PC-9 (cell line): ENCODE data around the gene MVB12B. TPM values are rescaled to one million over a fixed set of nuclear protein-coding genes. Genes with fewer than 3 reads are reported as not detected.

Experiments used
- BruUV-seq: library from RNA; stranded (reverse); fragments of 400-500 nt; replicated peaks from 2 replicates; lab custom pipeline; 2021; lab: Mats Ljungman, UMichigan
- CTCF ChIA-PET: fragments of 300-600 bp; sonication (Branson Sonifier 250); formaldehyde crosslinking; loops from one replicate; lab custom pipeline; 2022; ENCODE audit warnings: antibody characterized with exemption; lab: Charles Lee
- POLR2A ChIA-PET: fragments of 300-600 bp; sonication (Branson Sonifier 250); formaldehyde crosslinking; loops from one replicate; lab custom pipeline; 2022; ENCODE audit warnings: antibody characterized with exemption; ENCODE audit not compliant: unreplicated experiment; lab: Charles Lee
- DNase-seq, 2 experiments: peaks; one replicate each; pipeline versions ENCODE4 v3.0.0 to v3.0.0-alpha.2; 2015 to 2022; ENCODE audit warnings: mixed read lengths in 1 of 2
- H2AFZ ChIP-seq: fragments of 200-600 bp; sonication (generic); 2 replicates; pipeline ENCODE4 v1.8.1; 2017; ENCODE audit warnings: antibody characterized with exemption
- H3F3A ChIP-seq: fragments of 200-600 bp; sonication (generic); 2 replicates; pipeline ENCODE4 v1.8.1; 2017; ENCODE audit warnings: antibody characterized with exemption, mild to moderate bottlenecking, low read depth; ENCODE audit not compliant: insufficient read depth
- H3K27ac ChIP-seq: fragments of 200-600 bp; sonication (generic); 2 replicates; pipeline ENCODE4 v1.6.1; 2016; ENCODE audit warnings: mixed run types
- H3K27me3 ChIP-seq: fragments of 200-600 bp; sonication (generic); 2 replicates; pipeline ENCODE4 v1.6.1; 2016; ENCODE audit warnings: low read depth, mixed run types; ENCODE audit not compliant: insufficient read depth
- H3K36me3 ChIP-seq: fragments of 200-600 bp; sonication (generic); 2 replicates; pipeline ENCODE4 v1.6.1; 2016; ENCODE audit warnings: low read depth, mixed run types
- H3K4me1 ChIP-seq: fragments of 200-600 bp; sonication (generic); replicated peaks from 2 replicates; pipeline ENCODE4 v1.6.1; 2016; ENCODE audit warnings: mixed run types; ENCODE audit not compliant: insufficient read depth
- H3K4me2 ChIP-seq: fragments of 200-600 bp; sonication (generic); 2 replicates; pipeline ENCODE4 v1.6.1; 2017; ENCODE audit warnings: mixed run types
- H3K4me3 ChIP-seq: fragments of 200-600 bp; sonication (generic); 2 replicates; pipeline ENCODE4 v1.6.1; 2016; ENCODE audit warnings: mixed run types
- H3K79me2 ChIP-seq: fragments of 200-600 bp; sonication (generic); 2 replicates; pipeline ENCODE4 v1.6.1; 2017; ENCODE audit warnings: low read depth, mixed run types
- H3K9me2 ChIP-seq: fragments of 200-600 bp; sonication (generic); 2 replicates; pipeline ENCODE4 v1.8.1; 2017; ENCODE audit warnings: mild to moderate bottlenecking; ENCODE audit not compliant: insufficient read depth
- H3K9me3 ChIP-seq: fragments of 200-600 bp; sonication (generic); 2 replicates; pipeline ENCODE4 v1.8.1; 2016; ENCODE audit warnings: low read depth; ENCODE audit not compliant: insufficient read depth
- H4K20me1 ChIP-seq: fragments of 200-600 bp; sonication (generic); 2 replicates; pipeline ENCODE4 v1.8.1; 2017; ENCODE audit not compliant: insufficient read depth
- EZH2 ChIP-seq: fragments of 200-600 bp; sonication (generic); IDR thresholded peaks from 2 replicates; pipeline ENCODE4 v1.8.0; 2017; ENCODE audit warnings: antibody characterized with exemption, low read depth
- intact Hi-C: fragments of 100-400 bp; cut with micrococcal nuclease; formaldehyde crosslinking; loops from one replicate; pipeline ENCODE4 v1.10.0; 2022; ENCODE audit not compliant: unreplicated experiment
- total RNA-seq: library from RNA; stranded (reverse); gene quantifications from 2 replicates; pipeline ENCODE4 v1.2.3, GENCODE V29; 2021
- TF ChIP-seq, protein P1 (sequence below): fragments of 200-600 bp; sonication (generic); conservative IDR thresholded peaks from 2 replicates; pipeline ENCODE4 v1.6.1; 2017; ENCODE audit warnings: mixed run types, antibody characterized with exemption, mild to moderate bottlenecking, moderate library complexity

Gene MVB12B
- total RNA-seq, 1 experiment from 2014 or later: 8.8 TPM

GRCh38 chr9:126521089-126521488 is 194.5 kb downstream of the MVB12B start:
- DNase-seq: no peak
- H3K4me1 ChIP-seq: no peaks in the 10 kb centered on the region
- POLR2A ChIA-PET: interaction anchor here (0.6 kb wide), 1 partner anchor 703 kb away, joined by 20 read pairs; no protein-coding TSS in a partner anchor
- H3K27me3 ChIP-seq: peaks cover 87% of the 10 kb centered on the region
- H3K27ac ChIP-seq: no peak overlapping the region
- no peak overlapping the region for H2AFZ ChIP-seq
- no peaks in the 10 kb centered on the region for H3K79me2 ChIP-seq
- CTCF ChIA-PET: no interaction called here
- no peaks in the 10 kb centered on the region for H4K20me1 ChIP-seq
- TF ChIP-seq, protein P1, sequence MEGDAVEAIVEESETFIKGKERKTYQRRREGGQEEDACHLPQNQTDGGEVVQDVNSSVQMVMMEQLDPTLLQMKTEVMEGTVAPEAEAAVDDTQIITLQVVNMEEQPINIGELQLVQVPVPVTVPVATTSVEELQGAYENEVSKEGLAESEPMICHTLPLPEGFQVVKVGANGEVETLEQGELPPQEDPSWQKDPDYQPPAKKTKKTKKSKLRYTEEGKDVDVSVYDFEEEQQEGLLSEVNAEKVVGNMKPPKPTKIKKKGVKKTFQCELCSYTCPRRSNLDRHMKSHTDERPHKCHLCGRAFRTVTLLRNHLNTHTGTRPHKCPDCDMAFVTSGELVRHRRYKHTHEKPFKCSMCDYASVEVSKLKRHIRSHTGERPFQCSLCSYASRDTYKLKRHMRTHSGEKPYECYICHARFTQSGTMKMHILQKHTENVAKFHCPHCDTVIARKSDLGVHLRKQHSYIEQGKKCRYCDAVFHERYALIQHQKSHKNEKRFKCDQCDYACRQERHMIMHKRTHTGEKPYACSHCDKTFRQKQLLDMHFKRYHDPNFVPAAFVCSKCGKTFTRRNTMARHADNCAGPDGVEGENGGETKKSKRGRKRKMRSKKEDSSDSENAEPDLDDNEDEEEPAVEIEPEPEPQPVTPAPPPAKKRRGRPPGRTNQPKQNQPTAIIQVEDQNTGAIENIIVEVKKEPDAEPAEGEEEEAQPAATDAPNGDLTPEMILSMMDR: no peak
- no peak for TF ChIP-seq EZH2
- H3F3A ChIP-seq: 0 out of 2 replicates have a peak, but pooled peaks cover 5% of the 10 kb centered on the region
- no peak overlapping the region for H3K4me2 ChIP-seq
- no TSS peak for BruUV-seq
- no peaks in the 10 kb centered on the region for H3K9me3 ChIP-seq
- H3K36me3 ChIP-seq: no peaks in the 10 kb centered on the region
- intact Hi-C loops: no loop called here
- H3K4me3 ChIP-seq: no peak overlapping the region
- H3K9me2 ChIP-seq: no peaks in the 10 kb centered on the region

- Histone ChIP-seq H3K79me2 (no peaks in the 10 kb centered on the region), H3K4me2 (no peak overlapping the region), H3K36me3 (no peaks in the 10 kb centered on the region), H3K4me1 (no peaks in the 10 kb centered on the region), H3K4me3 (no peak overlapping the region), H4K20me1 (no peaks in the 10 kb centered on the region), H2AFZ (no peak overlapping the region), H3K27me3 (peaks cover 86% of the 10 kb centered on the region), H3K9me3 (no peaks in the 10 kb centered on the region), H3K27ac (no peak overlapping the region), H3F3A (0 out of 2 replicates have a peak, but pooled peaks cover 5% of the 10 kb centered on the region), H3K9me2 (no peaks in the 10 kb centered on the region)
- ChIA-PET CTCF (no interaction called here), POLR2A (no interaction called here)
- intact Hi-C loops: no loop called here
- DNase-seq: no peak
- BruUV-seq: no TSS peak
- TF ChIP-seq, protein P1: no peak
- no peak for TF ChIP-seq EZH2
Observed at GRCh38 chr9:126521551-126521950, 194.9 kb downstream of the MVB12B start.

GRCh38 chr9:126521976-126522590 is 195.5 kb downstream of the MVB12B start:
- Histone ChIP-seq H3K4me1 (no peaks in the 10 kb centered on the region), H3K4me3 (no peak overlapping the region), H3K36me3 (no peaks in the 10 kb centered on the region), H3K27ac (no peak overlapping the region), H4K20me1 (no peaks in the 10 kb centered on the region), H3K27me3 (peaks cover 86% of the 10 kb centered on the region), H3F3A (0 out of 2 replicates have a peak, but pooled peaks cover 1% of the 10 kb centered on the region), H3K9me2 (no peaks in the 10 kb centered on the region), H3K9me3 (no peaks in the 10 kb centered on the region), H3K79me2 (no peaks in the 10 kb centered on the region), H3K4me2 (no peak overlapping the region), H2AFZ (no peak overlapping the region)
- BruUV-seq: no TSS peak
- intact Hi-C loops: no loop called here
- ChIA-PET POLR2A (no interaction called here), CTCF (no interaction called here)
- TF ChIP-seq, protein P1: no peak
- no peak for TF ChIP-seq EZH2
- no peak for DNase-seq
